WERI-Rb-1 (cell line): ENCODE results near the gene ADAM12.

Experiments used
- DNase-seq: peaks from one replicate; pipeline ENCODE4 v3.0.0-alpha.2; 2020
- H3K27ac ChIP-seq: fragments of 250-450 bp; sonication (Bioruptor Pico); 2 replicates; pipeline ENCODE4 v1.5.1; 2020; ENCODE audit warnings: mild to moderate bottlenecking, moderate library complexity
- H3K27me3 ChIP-seq: fragments of 250-450 bp; sonication (Bioruptor Pico); 2 replicates; pipeline ENCODE4 v1.5.1; 2021; ENCODE audit warnings: mild to moderate bottlenecking, low read depth, moderate library complexity; ENCODE audit not compliant: insufficient read depth, severe bottlenecking
- H3K36me3 ChIP-seq: fragments of 250-450 bp; sonication (Bioruptor Pico); 2 replicates; pipeline ENCODE4 v1.5.1; 2020; ENCODE audit warnings: mild to moderate bottlenecking, moderate library complexity
- H3K4me3 ChIP-seq: 2 replicates; pipeline ENCODE4 v1.5.1; 2011; ENCODE audit warnings: low read depth, mild to moderate bottlenecking, control low read depth, low read length
- H3K9me3 ChIP-seq: fragments of 250-450 bp; sonication (Bioruptor Pico); 2 replicates; pipeline ENCODE4 v1.5.1; 2021; ENCODE audit warnings: mild to moderate bottlenecking, moderate library complexity; ENCODE audit not compliant: severe bottlenecking
- TF ChIP-seq, protein P1 (sequence below): IDR thresholded peaks from 2 replicates; pipeline ENCODE4 v1.5.1; 2011; ENCODE audit warnings: low read depth, mild to moderate bottlenecking, control low read depth, inconsistent platforms, low read length

ADAM12 gene

DNA sequence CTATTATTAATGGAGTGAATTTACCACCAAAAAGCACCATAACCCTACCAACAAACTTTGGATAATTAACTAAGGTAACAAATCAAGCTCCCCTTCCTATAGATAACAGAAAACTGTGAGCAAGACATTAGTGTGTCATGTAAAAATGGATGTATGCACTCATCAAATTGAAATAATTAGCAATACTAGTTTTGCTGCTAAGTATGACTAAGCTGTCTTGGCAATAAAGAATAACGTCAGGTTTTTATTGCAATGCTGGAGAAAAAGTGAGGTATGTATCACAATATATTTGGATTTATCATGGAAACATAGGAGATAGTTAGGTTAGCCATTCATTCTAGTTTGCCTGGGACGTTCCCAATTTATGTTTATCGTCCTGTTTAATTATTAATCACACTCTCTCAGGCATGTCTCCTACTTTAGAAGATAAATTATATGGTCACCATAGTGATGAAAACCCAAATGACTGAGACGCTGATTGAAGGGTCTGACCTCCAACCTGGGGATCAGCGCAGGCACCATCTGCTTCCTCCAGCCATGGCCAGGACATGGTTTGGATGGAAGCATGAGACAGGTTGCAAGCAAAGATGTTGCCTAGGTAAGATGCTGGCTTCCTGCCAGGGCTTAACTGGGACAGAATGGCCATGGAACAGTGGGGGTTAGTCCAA is 366.3 kb downstream of the ADAM12 start:
- no peaks in the 10 kb centered on the region for H3K27me3 ChIP-seq
- DNase-seq = peak; percentile 81
- H3K27ac ChIP-seq = no peak overlapping the region
- H3K9me3 ChIP-seq = no peaks in the 10 kb centered on the region
- TF ChIP-seq, protein P1, sequence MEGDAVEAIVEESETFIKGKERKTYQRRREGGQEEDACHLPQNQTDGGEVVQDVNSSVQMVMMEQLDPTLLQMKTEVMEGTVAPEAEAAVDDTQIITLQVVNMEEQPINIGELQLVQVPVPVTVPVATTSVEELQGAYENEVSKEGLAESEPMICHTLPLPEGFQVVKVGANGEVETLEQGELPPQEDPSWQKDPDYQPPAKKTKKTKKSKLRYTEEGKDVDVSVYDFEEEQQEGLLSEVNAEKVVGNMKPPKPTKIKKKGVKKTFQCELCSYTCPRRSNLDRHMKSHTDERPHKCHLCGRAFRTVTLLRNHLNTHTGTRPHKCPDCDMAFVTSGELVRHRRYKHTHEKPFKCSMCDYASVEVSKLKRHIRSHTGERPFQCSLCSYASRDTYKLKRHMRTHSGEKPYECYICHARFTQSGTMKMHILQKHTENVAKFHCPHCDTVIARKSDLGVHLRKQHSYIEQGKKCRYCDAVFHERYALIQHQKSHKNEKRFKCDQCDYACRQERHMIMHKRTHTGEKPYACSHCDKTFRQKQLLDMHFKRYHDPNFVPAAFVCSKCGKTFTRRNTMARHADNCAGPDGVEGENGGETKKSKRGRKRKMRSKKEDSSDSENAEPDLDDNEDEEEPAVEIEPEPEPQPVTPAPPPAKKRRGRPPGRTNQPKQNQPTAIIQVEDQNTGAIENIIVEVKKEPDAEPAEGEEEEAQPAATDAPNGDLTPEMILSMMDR = no peak
- H3K4me3 ChIP-seq = no peak overlapping the region
- H3K36me3 ChIP-seq = no peaks in the 10 kb centered on the region

GRCh38 chr10:126017961-126018560 is 370.2 kb downstream of the ADAM12 start:
- Histone ChIP-seq H3K36me3 (no peaks in the 10 kb centered on the region), H3K27me3 (no peaks in the 10 kb centered on the region), H3K27ac (no peak overlapping the region), H3K9me3 (no peaks in the 10 kb centered on the region), H3K4me3 (no peak overlapping the region)
- DNase-seq = no peak
- TF ChIP-seq, protein P1 = no peak

DNA sequence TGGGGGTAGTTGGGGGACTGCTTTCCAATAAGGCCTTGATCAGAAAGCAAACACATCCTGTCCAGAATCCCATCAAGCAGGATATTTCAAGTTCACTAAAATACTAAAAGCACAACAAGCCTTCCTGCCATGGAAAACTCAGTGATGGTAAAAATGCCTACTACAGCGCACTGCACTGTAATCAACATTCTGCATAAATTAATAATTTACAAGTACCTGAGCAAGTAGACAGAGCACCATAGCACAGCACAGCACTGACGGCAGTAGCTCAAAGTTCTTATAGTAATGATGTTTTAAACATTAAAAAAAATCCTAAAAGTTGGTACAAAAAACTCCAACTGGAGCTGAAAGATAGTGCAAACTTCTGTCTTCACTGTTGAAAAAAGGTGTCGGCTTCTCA is 371.4 kb downstream of the ADAM12 start:
- Histone ChIP-seq H3K27ac (no peak overlapping the region), H3K36me3 (no peaks in the 10 kb centered on the region), H3K4me3 (no peak overlapping the region), H3K9me3 (no peaks in the 10 kb centered on the region), H3K27me3 (no peaks in the 10 kb centered on the region)
- TF ChIP-seq, protein P1 = no peak
- DNase-seq = no peak

DNA sequence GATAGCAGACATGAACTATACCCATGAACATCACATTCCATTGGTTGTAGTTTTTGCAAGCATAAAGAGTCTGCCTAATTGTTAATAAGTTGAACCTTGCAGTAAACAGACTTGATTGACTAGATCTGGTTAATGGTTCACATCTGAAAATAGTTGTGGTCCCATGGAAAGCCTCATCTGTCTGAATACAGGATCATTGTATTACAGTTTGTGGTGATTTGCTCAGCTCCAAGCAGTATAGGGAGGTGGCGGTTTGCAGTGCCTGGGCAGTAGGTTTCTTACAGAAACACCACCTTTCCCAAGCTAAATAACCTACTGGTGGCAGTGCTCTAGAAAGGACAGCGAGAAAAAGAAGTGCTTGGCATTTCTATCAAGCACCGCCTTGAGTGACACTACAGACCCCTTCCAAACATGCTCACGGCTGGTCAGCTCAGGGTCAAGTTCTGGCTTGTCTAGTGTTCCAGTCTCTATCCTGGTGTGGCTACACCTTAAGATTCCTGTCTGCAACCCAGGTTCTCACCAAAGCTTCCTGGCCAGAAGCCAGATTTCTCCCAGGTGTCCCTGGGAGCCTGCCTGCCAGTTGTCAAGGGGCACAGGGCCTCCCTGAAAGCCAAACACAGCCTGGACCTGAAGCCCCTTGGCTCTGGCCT is 372.0 kb downstream of the ADAM12 start:
- no peak for DNase-seq
- Histone ChIP-seq H3K27me3 (no peaks in the 10 kb centered on the region), H3K27ac (no peak overlapping the region), H3K9me3 (no peaks in the 10 kb centered on the region), H3K4me3 (no peak overlapping the region), H3K36me3 (no peaks in the 10 kb centered on the region)
- TF ChIP-seq, protein P1 = no peak

GRCh38 chr10:126015413-126015812 is 372.9 kb downstream of the ADAM12 start:
- Histone ChIP-seq H3K27ac (no peak overlapping the region), H3K9me3 (no peaks in the 10 kb centered on the region), H3K36me3 (no peaks in the 10 kb centered on the region), H3K27me3 (no peaks in the 10 kb centered on the region), H3K4me3 (no peak overlapping the region)
- DNase-seq = no peak
- TF ChIP-seq, protein P1 = no peak
